Panc1 (cell line): ENCODE measurements around the gene PPP1R9B. TPM values are rescaled to one million over a fixed set of nuclear protein-coding genes. Genes with fewer than 3 reads are reported as not detected.
A peak's percentile ranks its signal among the peaks of the same experiment; 100 is the strongest.

Source experiments
- ATAC-seq: fragments of 200-7000 bp; cut with Tn5 transposase; 2 replicates; pipeline ENCODE4 v1.9.1; 2020; ENCODE audit warnings: mild to moderate bottlenecking, moderate library complexity
- BruUV-seq: library from RNA; stranded (reverse); fragments of 400-500 nt; replicated peaks from 2 replicates; lab custom pipeline; 2021; lab: Mats Ljungman, UMichigan
- CTCF ChIA-PET: fragments of 300-600 bp; sonication (Branson Sonifier 250); formaldehyde crosslinking; loops from one replicate; lab custom pipeline; 2022; ENCODE audit warnings: antibody characterized with exemption; lab: Charles Lee
- POLR2A ChIA-PET: fragments of 300-600 bp; sonication (Branson Sonifier 250); formaldehyde crosslinking; loops from one replicate; lab custom pipeline; 2022; ENCODE audit warnings: antibody characterized with exemption; lab: Charles Lee
- DNase-seq: peaks from one replicate; pipeline ENCODE4 v3.0.0-alpha.2; 2010; ENCODE audit warnings: low read depth, low spot score
- H3K27ac ChIP-seq: 2 replicates; pipeline ENCODE4 v1.5.1; 2011; ENCODE audit warnings: mild to moderate bottlenecking, low read length, inconsistent platforms
- H3K27me3 ChIP-seq: fragments of 200-500 bp; sonication (Bioruptor generic); 2 replicates; pipeline ENCODE4 v1.6.0; 2014; ENCODE audit warnings: low read length, inconsistent platforms; ENCODE audit not compliant: control insufficient read depth, insufficient read depth
- H3K36me3 ChIP-seq: fragments of 200-500 bp; sonication (Bioruptor generic); 2 replicates; pipeline ENCODE4 v1.5.1; 2014; ENCODE audit warnings: inconsistent platforms, mild to moderate bottlenecking, low read length, moderate library complexity; ENCODE audit not compliant: control insufficient read depth, insufficient read depth
- H3K4me1 ChIP-seq: 2 replicates; pipeline ENCODE4 v1.5.1; 2011; ENCODE audit warnings: inconsistent platforms, mild to moderate bottlenecking, low read length, moderate library complexity; ENCODE audit not compliant: control insufficient read depth, insufficient read depth
- H3K4me3 ChIP-seq, 2 experiments: 2 replicates each; pipeline ENCODE4 v1.5.1; 2011 to 2012; ENCODE audit warnings: low read depth in 2 of 2, low read length in 2 of 2, mild to moderate bottlenecking in 2 of 2, inconsistent platforms in 1 of 2, moderate library complexity in 1 of 2
- H3K9me3 ChIP-seq: fragments of 200-500 bp; sonication (Bioruptor generic); 2 replicates; pipeline ENCODE4 v1.5.1; 2014; ENCODE audit warnings: low read depth, mild to moderate bottlenecking, inconsistent platforms, low read length, moderate library complexity; ENCODE audit not compliant: control insufficient read depth, insufficient read depth
- POLR2AphosphoS5 ChIP-seq: IDR thresholded peaks from 2 replicates; pipeline ENCODE4 v1.6.1; 2012; ENCODE audit warnings: mild to moderate bottlenecking, low read depth, low read length, moderate library complexity
- SIN3A ChIP-seq: IDR thresholded peaks from 2 replicates; pipeline ENCODE4 v1.6.1; 2012; ENCODE audit warnings: low read depth, mild to moderate bottlenecking, low read length, moderate library complexity, borderline replicate concordance; ENCODE audit not compliant: insufficient read depth
- TCF7L2 ChIP-seq: IDR thresholded peaks from 2 replicates; pipeline ENCODE4 v1.6.1; 2011; ENCODE audit warnings: mild to moderate bottlenecking, low read depth, low read length, inconsistent platforms
- in situ Hi-C: cut with HindIII; loops from 2 replicates; pipeline ENCODE4 v1.10.0; 2016; ENCODE audit warnings: low sequenced_read_pairs, low pct_unique_long_range_greater_than_20kb
- intact Hi-C: fragments of 100-400 bp; cut with micrococcal nuclease; formaldehyde crosslinking; loops from one replicate; pipeline ENCODE4 v1.10.0; 2022; ENCODE audit not compliant: unreplicated experiment
- total RNA-seq: library from RNA; stranded (reverse); gene quantifications from one replicate; pipeline ENCODE4 v1.2.1, GENCODE V29; 2021; ENCODE audit not compliant: unreplicated experiment
- TF ChIP-seq, protein P1 (sequence below), 2 experiments: IDR thresholded peaks; 2 replicates each; pipeline ENCODE4 v1.6.1; 2011 to 2012; ENCODE audit warnings: low read depth in 2 of 2, control low read depth in 1 of 2, low read length in 1 of 2, mild to moderate bottlenecking in 1 of 2, moderate library complexity in 1 of 2; ENCODE audit not compliant: insufficient read depth in 1 of 2
- TF ChIP-seq, protein P2 (sequence below): fragments of 450-650 bp; IDR thresholded peaks from 2 replicates; pipeline ENCODE4 v1.5.1; 2017; ENCODE audit warnings: mild to moderate bottlenecking

The PPP1R9B gene
- total RNA-seq, 1 experiment from 2014 or later = 114 TPM

DNA sequence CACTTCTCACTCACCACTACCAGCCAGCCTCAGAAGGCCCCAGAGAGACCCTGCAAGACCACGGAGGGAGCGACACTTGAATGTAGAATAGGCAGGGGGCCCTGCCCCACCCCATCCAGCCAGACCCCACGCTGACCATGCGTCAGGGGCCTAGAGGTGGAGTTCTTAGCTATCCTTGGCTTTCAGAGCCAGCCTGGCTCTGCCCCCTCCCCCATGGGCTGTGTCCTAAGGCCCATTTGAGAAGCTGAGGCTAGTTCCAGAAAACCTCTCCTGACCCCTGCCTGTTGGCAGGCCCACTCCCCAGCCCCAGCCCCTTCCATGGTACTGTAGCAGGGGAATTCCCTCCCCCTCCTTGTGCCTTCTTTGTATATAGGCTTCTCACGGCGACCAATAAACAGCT lies 60.4 kb downstream of the PPP1R9B start:
- POLR2A ChIA-PET = no interaction called here

DNA sequence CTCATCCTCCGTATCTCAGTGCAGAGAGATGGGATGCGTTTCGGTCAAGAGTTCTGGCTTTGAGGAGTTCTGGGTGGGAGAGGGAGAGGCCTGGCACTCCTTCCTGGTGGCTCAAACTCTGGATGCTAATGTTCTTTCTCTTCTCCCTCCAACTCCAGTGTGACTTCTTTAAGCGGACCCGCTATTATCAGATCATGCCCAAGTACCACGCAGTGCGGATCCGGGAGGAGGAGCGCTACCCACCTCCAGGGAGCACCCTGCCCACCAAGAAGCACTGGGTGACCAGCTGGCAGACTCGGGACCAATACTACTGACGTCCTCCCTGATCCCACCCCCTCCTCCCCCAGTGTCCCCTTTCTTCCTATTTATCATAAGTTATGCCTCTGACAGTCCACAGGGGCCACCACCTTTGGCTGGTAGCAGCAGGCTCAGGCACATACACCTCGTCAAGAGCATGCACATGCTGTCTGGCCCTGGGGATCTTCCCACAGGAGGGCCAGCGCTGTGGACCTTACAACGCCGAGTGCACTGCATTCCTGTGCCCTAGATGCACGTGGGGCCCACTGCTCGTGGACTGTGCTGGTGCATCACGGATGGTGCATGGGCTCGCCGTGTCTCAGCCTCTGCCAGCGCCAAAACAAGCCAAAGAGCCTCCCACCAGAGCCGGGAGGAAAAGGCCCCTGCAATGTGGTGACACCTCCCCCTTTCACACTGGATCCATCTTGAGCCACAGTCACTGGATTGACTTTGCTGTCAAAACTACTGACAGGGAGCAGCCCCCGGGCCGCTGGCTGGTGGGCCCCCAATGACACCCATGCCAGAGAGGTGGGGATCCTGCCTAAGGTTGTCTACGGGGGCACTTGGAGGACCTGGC lies 61.3 kb downstream of the PPP1R9B start:
- CTCF ChIA-PET = no interaction called here
- POLR2A ChIA-PET = no interaction called here
- Histone ChIP-seq H3K4me3 (no peak overlapping the region), H3K4me1 (peaks cover 22% of the 10 kb centered on the region; the same call in 1 of the 2 replicates), H3K9me3 (no peaks in the 10 kb centered on the region), H3K27me3 (no peaks in the 10 kb centered on the region), H3K27ac (no peak overlapping the region; the same call in 1 of the 2 replicates), H3K36me3 (peaks cover 4% of the 10 kb centered on the region; the same call in 1 of the 2 replicates)
- no peak for TF ChIP-seq TCF7L2
- no peak for TF ChIP-seq POLR2AphosphoS5
- TF ChIP-seq, protein P1, sequence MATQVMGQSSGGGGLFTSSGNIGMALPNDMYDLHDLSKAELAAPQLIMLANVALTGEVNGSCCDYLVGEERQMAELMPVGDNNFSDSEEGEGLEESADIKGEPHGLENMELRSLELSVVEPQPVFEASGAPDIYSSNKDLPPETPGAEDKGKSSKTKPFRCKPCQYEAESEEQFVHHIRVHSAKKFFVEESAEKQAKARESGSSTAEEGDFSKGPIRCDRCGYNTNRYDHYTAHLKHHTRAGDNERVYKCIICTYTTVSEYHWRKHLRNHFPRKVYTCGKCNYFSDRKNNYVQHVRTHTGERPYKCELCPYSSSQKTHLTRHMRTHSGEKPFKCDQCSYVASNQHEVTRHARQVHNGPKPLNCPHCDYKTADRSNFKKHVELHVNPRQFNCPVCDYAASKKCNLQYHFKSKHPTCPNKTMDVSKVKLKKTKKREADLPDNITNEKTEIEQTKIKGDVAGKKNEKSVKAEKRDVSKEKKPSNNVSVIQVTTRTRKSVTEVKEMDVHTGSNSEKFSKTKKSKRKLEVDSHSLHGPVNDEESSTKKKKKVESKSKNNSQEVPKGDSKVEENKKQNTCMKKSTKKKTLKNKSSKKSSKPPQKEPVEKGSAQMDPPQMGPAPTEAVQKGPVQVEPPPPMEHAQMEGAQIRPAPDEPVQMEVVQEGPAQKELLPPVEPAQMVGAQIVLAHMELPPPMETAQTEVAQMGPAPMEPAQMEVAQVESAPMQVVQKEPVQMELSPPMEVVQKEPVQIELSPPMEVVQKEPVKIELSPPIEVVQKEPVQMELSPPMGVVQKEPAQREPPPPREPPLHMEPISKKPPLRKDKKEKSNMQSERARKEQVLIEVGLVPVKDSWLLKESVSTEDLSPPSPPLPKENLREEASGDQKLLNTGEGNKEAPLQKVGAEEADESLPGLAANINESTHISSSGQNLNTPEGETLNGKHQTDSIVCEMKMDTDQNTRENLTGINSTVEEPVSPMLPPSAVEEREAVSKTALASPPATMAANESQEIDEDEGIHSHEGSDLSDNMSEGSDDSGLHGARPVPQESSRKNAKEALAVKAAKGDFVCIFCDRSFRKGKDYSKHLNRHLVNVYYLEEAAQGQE (IDR thresholded peaks at IDR 0.05; ENCODE audit: insufficient read depth in 1 of 2, low read depth in 2 of 2, low read length in 1 of 2) = no peak
- TF ChIP-seq, protein P2, sequence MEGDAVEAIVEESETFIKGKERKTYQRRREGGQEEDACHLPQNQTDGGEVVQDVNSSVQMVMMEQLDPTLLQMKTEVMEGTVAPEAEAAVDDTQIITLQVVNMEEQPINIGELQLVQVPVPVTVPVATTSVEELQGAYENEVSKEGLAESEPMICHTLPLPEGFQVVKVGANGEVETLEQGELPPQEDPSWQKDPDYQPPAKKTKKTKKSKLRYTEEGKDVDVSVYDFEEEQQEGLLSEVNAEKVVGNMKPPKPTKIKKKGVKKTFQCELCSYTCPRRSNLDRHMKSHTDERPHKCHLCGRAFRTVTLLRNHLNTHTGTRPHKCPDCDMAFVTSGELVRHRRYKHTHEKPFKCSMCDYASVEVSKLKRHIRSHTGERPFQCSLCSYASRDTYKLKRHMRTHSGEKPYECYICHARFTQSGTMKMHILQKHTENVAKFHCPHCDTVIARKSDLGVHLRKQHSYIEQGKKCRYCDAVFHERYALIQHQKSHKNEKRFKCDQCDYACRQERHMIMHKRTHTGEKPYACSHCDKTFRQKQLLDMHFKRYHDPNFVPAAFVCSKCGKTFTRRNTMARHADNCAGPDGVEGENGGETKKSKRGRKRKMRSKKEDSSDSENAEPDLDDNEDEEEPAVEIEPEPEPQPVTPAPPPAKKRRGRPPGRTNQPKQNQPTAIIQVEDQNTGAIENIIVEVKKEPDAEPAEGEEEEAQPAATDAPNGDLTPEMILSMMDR = no peak
- TF ChIP-seq SIN3A = no peak
- BruUV-seq = no TSS peak
- DNase-seq = no peak
- in situ Hi-C loops = no loop called here
- ATAC-seq = no peak
- intact Hi-C loops = no loop called here

More for the DNA sequence above, 60.4 kb downstream of the PPP1R9B start:
- BruUV-seq = TSS peak; percentile 90
- no peaks in the 10 kb centered on the region for H3K27me3 ChIP-seq
- H3K27ac ChIP-seq = no peak overlapping the region
- H3K9me3 ChIP-seq = no peaks in the 10 kb centered on the region
- in situ Hi-C loops = no loop called here
- intact Hi-C loops = no loop called here
- H3K4me3 ChIP-seq = no peak overlapping the region
- no peak for DNase-seq
- no peak for TF ChIP-seq SIN3A
- TF ChIP-seq, protein P1 (IDR thresholded peaks at IDR 0.05; ENCODE audit: insufficient read depth in 1 of 2, low read depth in 2 of 2, low read length in 1 of 2) = no peak
- no peak for TF ChIP-seq POLR2AphosphoS5
- TF ChIP-seq TCF7L2 = no peak
- TF ChIP-seq, protein P2 = no peak
- peaks cover 3% of the 10 kb centered on the region; the same call in 1 of the 2 replicates for H3K36me3 ChIP-seq
- H3K4me1 ChIP-seq = peaks cover 29% of the 10 kb centered on the region; the same call in 1 of the 2 replicates
- CTCF ChIA-PET = no interaction called here
- ATAC-seq = no peak
